ENCODE data around the gene POLR2J.
"Not testable (repeated sequence)": the region's sequence is repeated elsewhere in the genome, so short reads cannot be mapped to it uniquely, and the experiment has no call there.

POLR2J gene

DNA sequence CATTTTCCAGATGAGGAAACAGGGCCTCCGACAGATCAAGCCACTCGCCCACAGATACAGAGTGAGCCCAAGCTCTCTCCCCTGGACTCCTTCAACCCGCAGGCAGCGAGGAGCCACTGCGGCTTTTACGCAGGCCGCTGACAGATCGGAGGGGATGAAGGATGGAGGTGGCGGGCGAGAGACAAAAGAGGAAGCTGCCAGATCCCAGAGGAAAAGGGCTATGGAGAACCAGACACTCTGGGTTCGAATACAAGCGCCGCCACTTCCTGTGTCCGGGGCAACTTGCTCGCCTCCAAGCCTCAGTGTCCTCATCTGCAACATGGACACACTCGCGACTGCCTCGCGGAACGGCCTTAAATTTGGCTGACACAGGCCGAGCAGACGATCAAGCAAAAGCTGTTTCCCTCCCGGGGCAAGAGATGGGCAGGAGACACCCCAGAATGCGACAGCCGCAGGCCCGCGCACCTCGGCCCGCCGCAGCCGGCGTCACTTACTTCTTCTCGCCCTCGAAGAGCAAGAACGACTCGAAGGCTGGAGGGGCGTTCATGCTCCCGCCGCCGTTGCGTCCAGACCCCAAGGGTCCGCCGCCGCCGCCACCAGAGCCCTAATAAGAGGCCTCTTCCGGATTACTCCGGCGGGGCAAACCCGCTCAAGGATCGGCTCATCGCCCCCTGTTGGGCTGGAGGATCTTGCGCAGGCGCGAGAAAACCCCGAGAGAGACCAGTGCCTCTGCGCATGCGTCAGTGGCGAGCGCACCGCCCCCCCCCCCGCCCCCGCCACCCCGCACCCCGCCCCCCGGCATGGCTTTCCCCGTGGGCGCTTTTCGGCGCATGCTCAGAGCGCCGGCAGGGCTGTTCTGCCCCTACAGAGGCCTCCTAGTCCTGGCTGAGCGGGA is at the start of gene POLR2J:
Gene POLR2J, minus strand, starts transcription at position 609 of the 895 bp plus-strand sequence. Its CDS starts 62 bp downstream, at position 547.
- DNase-seq: peak; percentile 100

DNA sequence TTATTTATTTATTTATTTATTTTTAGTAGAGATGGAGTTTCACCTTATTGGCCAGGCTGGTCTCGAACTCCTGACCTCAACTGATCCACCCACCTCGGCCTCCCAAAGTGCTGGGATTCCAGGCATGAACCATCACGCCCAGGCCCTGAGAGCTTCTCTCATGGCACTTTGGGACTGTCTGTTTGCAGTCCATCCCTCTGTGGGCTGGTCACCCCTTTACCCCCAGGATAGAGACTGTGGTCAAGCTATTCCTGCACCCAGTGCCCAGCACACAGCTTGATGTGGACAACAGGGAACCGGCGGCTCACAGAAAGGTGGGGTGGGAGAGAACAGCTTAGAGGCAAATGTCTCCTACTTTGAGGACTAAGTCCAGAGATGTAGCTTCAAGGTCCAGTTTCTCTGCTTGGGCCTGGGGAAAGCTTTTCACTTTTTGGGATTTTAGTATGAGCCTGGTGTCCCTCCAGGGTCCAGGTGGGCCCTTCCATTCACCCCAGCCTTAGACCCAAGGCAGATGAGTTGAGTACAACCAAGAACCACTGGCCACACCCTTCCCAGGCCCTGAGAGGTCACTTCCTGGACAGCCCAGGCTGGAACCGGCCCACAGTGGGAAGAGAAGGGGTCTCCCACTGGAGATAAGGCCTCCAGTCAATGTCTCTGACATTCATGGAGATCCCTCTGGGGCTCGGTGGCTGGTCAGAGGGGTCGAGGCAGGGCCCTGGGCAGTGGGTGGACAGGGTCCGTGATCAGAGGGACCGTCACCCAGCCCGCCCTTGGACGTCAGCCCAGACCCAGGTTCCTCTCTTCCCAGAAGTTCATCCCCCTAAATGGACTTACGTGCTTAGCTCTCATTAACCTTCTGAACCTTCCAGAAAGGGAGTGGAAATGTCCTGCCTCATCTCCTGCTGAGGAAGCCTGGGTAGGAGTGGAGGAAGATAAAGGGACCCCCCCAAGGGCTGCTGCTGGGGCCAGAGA is 49.4 kb upstream of the POLR2J start:
- DNase-seq: not testable (repeated sequence)

- not testable (repeated sequence) for DNase-seq
These were observed 48.5 kb upstream of the POLR2J start for GRCh38 chr7:102527182-102527581.

DNA sequence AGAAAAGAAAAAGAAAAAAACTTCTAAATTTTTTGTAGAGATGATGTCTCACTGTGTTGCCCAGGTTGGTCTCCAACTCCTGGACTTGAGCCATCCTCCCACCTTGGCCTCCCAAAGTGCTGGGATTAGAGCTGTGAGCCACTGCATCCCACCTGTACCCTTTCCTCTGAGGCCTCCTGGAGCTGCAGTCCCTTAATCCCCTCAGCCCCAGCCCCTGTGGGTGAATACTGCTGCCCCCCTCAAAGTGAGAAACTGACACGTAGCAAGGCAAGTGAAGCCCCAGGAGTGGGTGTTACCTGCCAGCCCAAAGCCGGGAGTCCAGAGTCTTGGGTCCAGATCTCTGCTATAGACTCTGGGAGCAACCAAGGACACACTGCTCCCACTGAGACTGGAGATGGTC is 46.1 kb upstream of the POLR2J start:
- not testable (repeated sequence) for DNase-seq

DNA sequence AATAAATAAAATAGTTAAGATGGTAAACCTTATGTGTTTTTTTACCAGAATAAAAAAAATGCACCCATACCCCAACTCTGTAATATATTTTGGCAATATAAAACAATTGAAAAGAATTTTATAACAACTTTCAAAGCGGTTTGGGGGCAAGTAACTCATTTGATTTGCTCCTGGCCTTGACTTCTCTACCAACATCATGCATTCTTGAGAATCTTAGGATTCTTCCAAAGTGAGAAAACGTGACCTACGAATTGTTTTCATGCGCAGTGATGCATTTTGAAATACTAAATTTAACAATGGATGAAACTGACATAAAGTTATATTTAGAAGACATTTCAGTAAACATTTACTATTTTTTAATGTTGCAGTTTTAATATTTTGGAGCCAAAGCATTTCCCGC is 42.1 kb upstream of the POLR2J start:
- DNase-seq: not testable (repeated sequence)

GRCh38 chr7:102517550-102518147 is 38.9 kb upstream of the POLR2J start, which contains the start of gene RASA4B:
Gene RASA4B (minus strand): TSS chr7:102517777. CDS start chr7:102517710, 67 bp downstream.
- DNase-seq: peak; percentile 43

DNA sequence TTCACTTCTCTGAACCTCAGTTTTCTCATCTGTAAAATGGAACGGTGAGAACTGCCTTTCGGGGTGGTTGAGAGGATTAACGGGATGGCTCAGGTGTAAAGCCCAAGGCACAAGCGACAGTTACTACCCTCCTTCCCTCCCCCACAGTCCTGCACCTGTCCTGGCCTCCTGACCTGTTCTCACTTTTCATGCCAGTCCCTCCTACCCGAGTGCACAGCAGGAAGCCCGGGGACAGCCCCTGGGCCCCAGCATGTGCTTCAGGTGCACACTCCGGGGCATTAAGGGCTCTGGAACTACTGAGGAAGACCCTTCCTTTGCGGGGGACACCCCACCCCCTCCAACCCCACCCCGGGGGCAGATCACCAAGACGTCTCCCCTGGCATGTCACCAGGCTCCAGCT is 38.2 kb upstream of the POLR2J start:
- DNase-seq: not testable (repeated sequence)

DNA sequence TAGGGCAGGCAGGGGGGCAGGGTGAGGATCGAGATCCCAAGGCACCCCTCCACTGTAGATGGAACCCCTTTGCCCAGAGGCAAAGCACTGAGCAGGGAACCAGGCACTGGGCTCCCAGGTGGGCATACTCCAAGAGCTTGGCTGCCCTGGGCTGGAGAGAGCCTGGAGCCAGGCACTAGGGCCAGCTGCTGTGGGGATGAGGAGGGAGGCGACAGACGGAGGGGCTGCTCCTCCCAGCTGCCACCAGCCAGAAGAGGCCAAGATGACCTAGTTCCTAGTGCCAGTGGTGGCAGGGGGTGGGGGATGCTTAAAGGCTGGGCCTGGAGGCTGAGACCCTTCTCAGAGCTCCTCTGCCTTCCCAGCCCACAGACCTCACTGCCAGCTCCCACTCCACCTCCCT is 37.2 kb upstream of the POLR2J start:
- DNase-seq: not testable (repeated sequence)

DNA sequence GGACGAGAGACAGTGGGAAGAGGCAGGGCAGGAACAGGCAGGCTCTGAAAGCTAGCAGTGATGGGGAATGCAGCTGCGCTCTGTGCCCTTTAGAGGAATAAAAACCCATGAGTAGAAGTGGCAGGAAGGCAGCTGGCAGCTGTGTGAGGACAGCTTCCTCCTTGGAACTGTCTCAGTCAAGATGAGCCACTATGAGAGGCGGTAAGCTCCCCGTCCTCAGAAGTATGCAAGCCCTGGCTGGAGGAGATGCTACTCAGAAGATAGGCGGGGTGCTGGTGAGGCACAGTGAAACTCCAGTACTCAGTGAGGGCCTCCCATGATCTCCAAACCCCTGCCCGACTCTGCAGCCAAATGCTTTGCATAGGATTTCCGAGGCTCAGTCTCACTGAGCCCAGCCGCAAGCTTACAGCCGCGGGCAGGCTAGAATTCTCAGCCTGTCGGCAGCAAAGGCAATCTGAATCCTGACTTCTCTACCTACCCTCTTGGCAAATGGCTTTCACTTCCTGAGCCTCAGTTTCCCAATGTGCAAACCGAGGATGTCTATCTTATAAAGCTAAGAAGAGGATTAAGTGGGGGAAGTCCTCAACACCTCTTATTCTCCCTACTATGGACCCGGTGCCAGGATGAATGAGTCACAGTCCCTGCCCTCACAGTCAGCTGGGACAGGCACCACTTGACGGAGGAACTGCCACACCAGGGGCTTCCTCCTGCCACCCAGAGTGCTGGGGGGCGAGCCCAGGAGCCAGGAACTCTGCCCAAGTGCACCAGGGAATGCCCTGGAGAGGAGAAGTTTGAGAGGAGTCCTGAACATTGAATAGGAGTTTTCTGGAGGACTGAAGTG is 36.4 kb upstream of the POLR2J start:
- not testable (repeated sequence) for DNase-seq

GRCh38 chr7:102512642-102513221 is 34.0 kb upstream of the POLR2J start:
- DNase-seq: peak; percentile 23

DNA sequence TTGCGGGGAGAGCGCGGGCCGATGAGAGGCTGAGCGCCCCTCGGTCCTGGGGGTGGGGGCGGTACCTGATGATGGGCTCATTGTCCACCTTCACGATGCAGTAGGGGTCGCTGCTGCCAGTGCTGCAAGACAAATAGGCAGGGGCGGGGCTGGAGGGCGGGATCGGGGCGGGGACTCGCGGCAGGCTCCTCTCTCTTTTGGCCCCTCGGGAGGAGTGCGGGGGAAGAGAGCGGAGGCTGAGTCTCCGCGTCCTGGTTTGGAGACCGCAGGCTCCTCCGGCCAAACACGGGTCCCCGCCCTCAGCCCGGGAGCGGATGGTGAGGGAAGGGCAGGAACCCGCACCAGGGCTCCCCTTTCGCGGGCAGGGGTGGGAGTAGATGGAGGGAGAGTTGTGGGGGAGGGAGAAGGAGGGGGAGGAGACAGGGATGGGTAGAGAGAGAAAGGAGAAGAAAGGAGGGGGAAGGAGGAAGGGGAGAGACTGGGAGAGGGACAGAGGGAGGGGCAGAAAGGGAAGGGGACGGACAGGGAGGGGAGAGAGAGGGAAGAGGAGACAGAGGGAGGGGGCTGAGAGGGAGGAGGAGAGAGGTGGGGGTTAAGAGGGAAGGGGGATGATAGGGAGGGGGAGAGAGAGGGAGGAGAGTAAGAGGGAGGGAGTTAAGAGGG is 33.3 kb upstream of the POLR2J start:
- DNase-seq: not testable (repeated sequence)

GRCh38 chr7:102510575-102510974 is 31.9 kb upstream of the POLR2J start:
- DNase-seq: not testable (repeated sequence)

DNA sequence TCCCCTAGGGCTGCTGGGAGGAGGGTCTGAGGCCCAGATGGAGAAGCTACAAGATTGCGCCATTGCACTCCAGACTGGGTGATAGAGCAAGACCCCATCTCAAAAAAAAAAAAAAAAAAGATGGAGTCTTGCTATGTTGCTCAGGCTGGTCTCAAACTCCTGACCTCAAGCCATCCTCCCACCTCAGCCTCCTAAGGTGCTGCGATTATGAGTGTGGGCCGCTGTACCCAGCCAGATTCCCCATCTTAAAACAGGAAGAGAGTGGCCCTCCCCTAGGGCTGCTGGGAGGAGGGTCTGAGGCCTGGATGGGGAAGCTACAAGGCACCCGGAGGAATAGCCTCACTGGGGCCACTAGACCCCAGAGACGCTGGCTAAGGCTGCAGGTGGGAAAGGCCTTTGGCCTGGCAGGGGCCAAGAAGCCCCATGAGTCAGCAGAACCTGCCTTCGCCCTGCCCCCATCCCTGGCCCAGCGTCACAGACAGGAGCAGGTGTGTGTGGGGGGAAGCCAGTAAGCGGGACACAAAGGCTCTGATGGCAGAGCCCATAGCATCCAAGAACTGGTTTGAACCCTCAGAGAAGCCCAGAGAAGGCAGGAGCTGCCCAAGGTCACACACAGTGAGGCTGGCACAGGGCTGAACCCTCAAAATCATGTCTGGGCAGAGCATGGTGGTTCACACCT is 28.8 kb upstream of the POLR2J start:
- not testable (repeated sequence) for DNase-seq

DNA sequence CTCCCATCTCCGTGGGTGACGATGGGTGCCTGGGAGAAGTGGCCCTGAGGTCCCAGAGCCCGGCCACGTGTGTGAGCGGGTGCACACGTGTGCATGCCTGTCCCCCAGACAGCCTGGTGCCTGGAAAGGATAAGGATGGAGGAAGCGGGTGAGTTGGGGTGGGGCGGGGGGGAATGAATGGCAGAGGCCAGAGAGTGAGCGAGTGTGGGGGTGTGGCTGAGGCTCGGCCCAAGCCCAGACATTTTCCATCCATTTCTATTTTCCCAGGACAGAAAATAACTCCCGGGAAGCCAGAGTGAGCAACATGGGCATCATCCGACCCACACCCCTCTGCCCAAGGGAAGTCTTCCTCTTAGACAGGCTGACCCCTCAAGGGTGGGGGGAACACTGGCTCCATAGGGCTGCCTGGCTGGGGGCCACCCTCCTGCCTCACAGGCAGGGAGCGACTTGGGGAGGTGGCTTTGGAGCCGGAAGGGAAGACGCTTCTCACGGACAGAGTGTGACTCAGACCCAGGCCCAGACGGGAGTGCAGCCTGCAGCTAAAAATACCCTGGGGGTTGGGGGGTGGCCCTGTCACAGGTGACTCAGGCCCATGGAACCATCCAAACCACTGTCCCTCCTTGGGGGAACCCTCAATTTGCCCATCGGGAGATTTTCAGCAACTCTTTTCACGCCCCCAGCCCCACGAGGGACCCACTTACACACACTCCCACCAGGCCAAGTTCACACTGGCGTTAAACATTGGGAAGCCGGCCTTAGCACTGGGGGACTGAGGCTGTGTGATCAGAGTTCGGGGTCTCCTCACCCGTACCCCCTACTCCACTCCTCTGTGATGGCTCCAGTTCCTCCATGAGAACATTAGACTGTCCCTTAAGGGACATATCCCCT is 26.8 kb upstream of the POLR2J start:
- not testable (repeated sequence) for DNase-seq

DNA sequence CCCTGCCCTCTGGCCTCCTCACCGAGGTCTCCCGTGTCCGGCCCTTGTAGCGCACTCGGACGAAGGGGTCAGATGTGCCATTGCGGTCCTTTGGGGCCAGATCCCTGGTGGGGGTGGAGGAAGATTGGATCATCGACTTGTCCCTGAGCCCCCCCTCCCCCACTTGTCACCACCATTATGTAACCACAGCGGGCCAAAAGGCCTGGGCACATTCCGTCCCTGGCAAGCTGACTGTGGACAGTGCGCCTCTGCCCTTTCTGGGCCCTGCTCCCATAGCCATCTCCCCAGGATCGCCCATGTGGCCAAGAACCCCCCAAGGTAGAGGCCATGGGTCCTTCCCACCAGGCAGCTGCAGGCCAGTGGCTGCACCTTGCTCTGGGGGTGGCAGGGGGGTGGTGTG is 24.4 kb upstream of the POLR2J start:
- DNase-seq: not testable (repeated sequence)

DNA sequence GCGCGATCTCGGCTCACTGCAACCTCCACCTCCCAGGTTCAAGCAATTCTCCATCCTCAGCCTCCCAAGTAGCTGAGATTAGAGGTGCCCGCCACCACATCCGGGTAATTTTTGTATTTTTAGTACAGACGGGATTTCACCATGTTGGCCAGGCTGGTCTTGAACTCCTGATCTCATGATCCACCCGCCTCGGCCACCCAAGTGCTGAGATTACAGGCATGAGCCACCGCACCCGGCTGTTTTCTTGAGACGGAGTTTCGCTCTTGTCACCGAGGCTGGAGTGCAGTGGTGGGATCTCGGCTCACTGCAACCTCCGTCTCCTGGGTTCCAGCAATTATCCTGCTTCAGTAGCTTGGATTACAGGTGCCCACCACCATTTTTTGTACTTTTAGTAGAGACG is 19.6 kb upstream of the POLR2J start:
- not testable (repeated sequence) for DNase-seq

DNA sequence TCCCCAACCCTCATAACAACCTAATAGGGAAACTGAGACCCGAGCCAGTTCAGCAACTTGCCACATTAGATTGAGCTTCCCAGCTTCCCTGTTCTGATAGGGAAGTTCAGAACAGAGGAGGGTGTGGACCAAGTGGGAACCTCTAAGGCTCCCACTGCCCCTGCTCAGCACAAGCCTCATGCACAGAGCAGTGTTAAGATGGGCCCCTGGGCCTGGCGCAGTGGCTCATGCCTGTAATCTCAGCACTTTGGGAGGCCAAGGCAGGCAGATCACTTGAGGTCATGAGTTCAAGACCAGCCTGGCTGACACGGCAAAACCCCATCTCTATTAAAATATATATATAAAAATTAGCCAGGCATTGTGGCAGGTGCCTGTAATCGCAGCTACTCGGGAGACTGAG is 18.6 kb upstream of the POLR2J start:
- DNase-seq: not testable (repeated sequence)

DNA sequence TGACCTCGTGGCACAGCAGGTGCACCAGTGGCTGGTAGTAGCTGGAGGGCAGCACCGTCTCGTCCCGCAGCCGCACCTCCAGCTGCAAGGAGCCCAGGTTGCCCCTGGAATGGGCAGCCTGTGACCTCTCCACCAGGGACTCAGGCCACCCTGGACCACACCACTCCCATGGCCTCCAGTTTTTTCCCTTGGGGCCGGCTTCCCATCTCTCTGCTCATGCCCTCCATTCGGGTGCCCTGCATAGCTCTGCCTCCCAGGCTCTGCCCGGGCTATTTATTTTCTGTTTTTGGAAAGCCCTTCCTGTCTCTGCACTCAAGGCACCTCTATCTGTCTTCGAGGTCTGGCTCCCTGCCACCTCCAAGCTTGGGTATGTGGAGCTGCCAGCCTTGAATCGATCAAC is 18.1 kb upstream of the POLR2J start:
- DNase-seq: not testable (repeated sequence)

Measured in activated T-cell treated with anti-CD3 and anti-CD28 coated beads, Interleukin-2, amount 50 U/mL, for 1 hour (primary cell).